Osteocyte (in vitro differentiated cells): ENCODE measurements around the gene BARX1. TPM values are rescaled to one million over a fixed set of nuclear protein-coding genes. Genes with fewer than 3 reads are reported as not detected.
"Not testable (repeated sequence)": the region's sequence is repeated elsewhere in the genome, so short reads cannot be mapped to it uniquely, and the experiment has no call there.

Experiments used
- DNase-seq: peaks from one replicate; pipeline ENCODE4 v3.0.0; 2021; ENCODE audit warnings: mixed read lengths; ENCODE audit not compliant: unreplicated experiment; ENCODE audit errors: extremely low spot score
- H3K27ac Mint-ChIP-seq: one replicate; pipeline ENCODE4 v1.8.0; 2021; ENCODE audit warnings: mild to moderate bottlenecking, mixed read lengths; ENCODE audit not compliant: unreplicated experiment
- H3K27me3 Mint-ChIP-seq: one replicate; pipeline ENCODE4 v1.8.0; 2021; ENCODE audit warnings: mixed read lengths; ENCODE audit not compliant: unreplicated experiment
- H3K36me3 Mint-ChIP-seq: one replicate; pipeline ENCODE4 v1.8.0; 2021; ENCODE audit warnings: mixed read lengths; ENCODE audit not compliant: unreplicated experiment
- H3K4me1 Mint-ChIP-seq: one replicate; pipeline ENCODE4 v1.8.0; 2021; ENCODE audit warnings: mixed read lengths; ENCODE audit not compliant: unreplicated experiment
- H3K4me3 Mint-ChIP-seq: one replicate; pipeline ENCODE4 v1.8.0; 2021; ENCODE audit warnings: mild to moderate bottlenecking, moderate library complexity, mixed read lengths; ENCODE audit not compliant: unreplicated experiment
- H3K9me3 Mint-ChIP-seq: one replicate; pipeline ENCODE4 v1.8.0; 2021; ENCODE audit warnings: mixed read lengths; ENCODE audit not compliant: unreplicated experiment
- CTCF ChIP-seq: fragments of 200-600 bp; sonication (generic); IDR thresholded peaks from 2 replicates; pipeline ENCODE4 v1.5.0; 2021; ENCODE audit warnings: antibody characterized with exemption, mild to moderate bottlenecking, moderate library complexity
- total RNA-seq: library from RNA; stranded (reverse); gene quantifications from 2 replicates; pipeline ENCODE4 v1.2.1, GENCODE V29; 2021

Gene BARX1
- total RNA-seq, 1 donor from 2014 or later, result 2.2 TPM

GRCh38 chr9:93945400-93946337 lies 9.5 kb downstream of the BARX1 start:
- Mint-ChIP-seq H3K4me1 (peaks cover 16% of the 10 kb centered on the region), H3K27ac (no peak overlapping the region), H3K4me3 (peak overlapping the region; percentile 68), H3K36me3 (no peaks in the 10 kb centered on the region), H3K9me3 (no peaks in the 10 kb centered on the region), H3K27me3 (peaks cover 97% of the 10 kb centered on the region)
- no peak for TF ChIP-seq CTCF
- no peak for DNase-seq

GRCh38 chr9:93944011-93944410 lies 11.1 kb downstream of the BARX1 start:
- H3K4me3 Mint-ChIP-seq, result no peak overlapping the region
- H3K4me1 Mint-ChIP-seq, result peaks cover 15% of the 10 kb centered on the region
- H3K9me3 Mint-ChIP-seq, result no peaks in the 10 kb centered on the region
- H3K36me3 Mint-ChIP-seq, result no peaks in the 10 kb centered on the region
- TF ChIP-seq CTCF, result no peak
- H3K27me3 Mint-ChIP-seq, result peaks cover 87% of the 10 kb centered on the region
- H3K27ac Mint-ChIP-seq, result no peak overlapping the region
- DNase-seq, result no peak

- H3K27ac Mint-ChIP-seq, result no peak overlapping the region
- H3K36me3 Mint-ChIP-seq, result no peaks in the 10 kb centered on the region
- H3K9me3 Mint-ChIP-seq, result no peaks in the 10 kb centered on the region
- H3K27me3 Mint-ChIP-seq, result peaks cover 73% of the 10 kb centered on the region
- DNase-seq, result no peak
- no peak overlapping the region for H3K4me3 Mint-ChIP-seq
- peaks cover 11% of the 10 kb centered on the region for H3K4me1 Mint-ChIP-seq
- no peak for TF ChIP-seq CTCF
Measured at GRCh38 chr9:93942161-93942560, 13.0 kb downstream of the BARX1 start.

- TF ChIP-seq CTCF, result no peak
- peaks cover 11% of the 10 kb centered on the region for H3K4me1 Mint-ChIP-seq
- H3K27ac Mint-ChIP-seq, result no peak overlapping the region
- H3K9me3 Mint-ChIP-seq, result no peaks in the 10 kb centered on the region
- H3K36me3 Mint-ChIP-seq, result no peaks in the 10 kb centered on the region
- peaks cover 67% of the 10 kb centered on the region for H3K27me3 Mint-ChIP-seq
- no peak for DNase-seq
- H3K4me3 Mint-ChIP-seq, result no peak overlapping the region
Measured at GRCh38 chr9:93941493-93941892, 13.7 kb downstream of the BARX1 start.

GRCh38 chr9:93940951-93941350 lies 14.2 kb downstream of the BARX1 start:
- Mint-ChIP-seq H3K27me3 (peaks cover 65% of the 10 kb centered on the region), H3K27ac (no peak overlapping the region), H3K4me1 (peaks cover 6% of the 10 kb centered on the region), H3K36me3 (no peaks in the 10 kb centered on the region), H3K9me3 (no peaks in the 10 kb centered on the region), H3K4me3 (no peak overlapping the region)
- DNase-seq, result no peak
- no peak for TF ChIP-seq CTCF

GRCh38 chr9:93939589-93939988 lies 15.6 kb downstream of the BARX1 start:
- not testable (repeated sequence) for H3K36me3 Mint-ChIP-seq, H3K9me3 Mint-ChIP-seq, H3K27ac Mint-ChIP-seq, DNase-seq, H3K4me1 Mint-ChIP-seq, H3K4me3 Mint-ChIP-seq
- H3K27me3 Mint-ChIP-seq, result peaks cover 60% of the 10 kb centered on the region
